HG02938 (cell line): ENCODE measurements around the gene HSPE1.
"Not testable (repeated sequence)": the region's sequence is repeated elsewhere in the genome, so short reads cannot be mapped to it uniquely, and the experiment has no call there.

ENCODE experiments used
- ATAC-seq: cut with Tn5 transposase; IDR thresholded peaks from one replicate; pipeline ENCODE4 v1.9.1; 2021; ENCODE audit warnings: mild to moderate bottlenecking, moderate library complexity; ENCODE audit not compliant: unreplicated experiment

Gene HSPE1

DNA sequence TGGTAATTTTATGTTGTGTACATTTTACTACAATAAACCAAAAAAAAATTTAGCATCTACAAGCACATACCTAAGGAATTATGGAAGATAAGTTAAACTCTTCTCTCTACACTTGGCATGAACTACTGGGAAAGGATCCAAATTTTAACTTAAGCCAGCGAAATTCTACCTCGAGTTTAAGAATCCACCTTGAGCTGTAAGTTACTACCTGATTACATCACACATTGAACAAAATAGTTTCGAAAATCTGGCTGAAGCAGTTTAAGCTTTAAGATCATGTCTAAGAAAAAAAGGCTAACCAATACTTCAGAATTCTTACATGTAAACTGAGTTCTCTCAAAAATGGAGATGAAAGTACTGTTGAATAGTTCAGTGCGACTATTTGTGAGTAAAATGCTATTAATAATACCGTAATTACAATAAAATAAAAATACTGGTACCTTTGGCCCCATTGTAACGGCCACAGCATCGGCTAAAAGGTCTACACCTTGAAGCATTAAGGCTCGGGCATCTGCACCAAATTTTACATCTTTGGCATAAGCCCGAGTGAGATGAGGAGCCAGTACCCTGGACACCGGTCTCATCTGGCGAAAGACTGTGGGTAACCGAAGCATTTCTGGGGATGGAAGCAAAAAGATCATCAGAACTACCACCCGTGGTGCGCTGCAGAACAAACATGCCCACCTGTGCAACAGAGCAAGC lies 1.8 kb upstream of the HSPE1 start:
- ATAC-seq, result no peak

DNA sequence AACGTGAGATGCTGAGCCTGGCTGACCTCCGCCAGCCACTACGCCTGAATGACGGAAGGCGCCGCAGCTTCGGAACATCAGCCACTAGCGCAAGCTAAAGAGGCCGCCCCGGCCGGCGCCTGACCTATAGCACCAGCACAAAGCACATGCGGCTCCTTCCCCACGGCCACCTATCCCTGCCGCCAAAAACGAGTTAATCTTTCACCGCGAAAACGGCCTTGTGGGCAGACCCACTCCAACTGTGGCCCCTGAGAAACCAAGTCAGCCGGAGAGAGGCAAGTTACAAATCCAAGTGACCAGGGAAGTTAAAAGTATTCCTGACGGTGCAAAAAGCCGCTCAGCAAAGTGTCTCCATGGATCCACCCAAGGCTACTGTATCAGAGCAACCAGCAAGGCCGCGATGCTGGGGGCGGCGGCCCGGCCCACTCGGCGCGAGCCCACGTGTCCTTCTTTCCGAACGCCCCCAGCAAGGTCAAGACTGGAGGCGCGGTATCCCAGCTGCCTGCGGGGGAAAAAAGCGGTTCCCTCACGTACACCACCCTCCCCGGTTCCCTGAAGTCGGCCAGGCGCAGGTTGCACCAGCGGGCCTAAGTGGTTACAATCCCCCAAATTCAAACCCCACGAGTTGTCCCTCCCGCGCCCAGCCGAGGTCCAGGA lies 1.1 kb upstream of the HSPE1 start:
- ATAC-seq, result peak; percentile 18

DNA sequence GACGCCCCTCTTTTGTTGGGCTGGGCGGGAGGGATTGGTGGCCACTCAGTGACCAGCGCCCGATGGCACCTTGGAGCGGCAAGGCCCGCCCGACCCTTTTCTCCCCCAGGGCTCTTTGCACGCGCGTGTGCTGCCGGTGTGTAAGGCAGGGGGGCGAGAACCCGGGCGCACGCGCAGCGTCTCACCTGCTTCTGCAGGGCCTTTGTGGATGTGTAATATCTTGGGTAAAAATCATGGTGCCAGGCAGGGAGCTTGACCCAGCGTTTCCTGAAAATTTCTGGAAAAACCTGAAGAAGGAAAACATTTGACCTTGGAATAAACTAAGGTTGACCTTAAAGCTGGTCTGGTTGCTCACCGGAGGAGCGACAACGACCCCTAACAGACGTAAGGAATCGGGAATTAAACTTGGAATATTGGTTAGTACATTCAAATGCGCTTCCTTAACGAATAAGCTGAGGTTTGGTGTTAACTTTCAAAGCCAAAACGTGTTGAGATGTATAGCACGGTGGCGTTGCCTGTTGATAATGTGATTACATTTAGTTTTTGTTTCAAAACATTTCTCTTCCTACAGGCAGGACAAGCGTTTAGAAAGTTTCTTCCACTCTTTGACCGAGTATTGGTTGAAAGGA lies 438 bp downstream of the HSPE1 start:
- ATAC-seq, result peak; percentile 1

DNA sequence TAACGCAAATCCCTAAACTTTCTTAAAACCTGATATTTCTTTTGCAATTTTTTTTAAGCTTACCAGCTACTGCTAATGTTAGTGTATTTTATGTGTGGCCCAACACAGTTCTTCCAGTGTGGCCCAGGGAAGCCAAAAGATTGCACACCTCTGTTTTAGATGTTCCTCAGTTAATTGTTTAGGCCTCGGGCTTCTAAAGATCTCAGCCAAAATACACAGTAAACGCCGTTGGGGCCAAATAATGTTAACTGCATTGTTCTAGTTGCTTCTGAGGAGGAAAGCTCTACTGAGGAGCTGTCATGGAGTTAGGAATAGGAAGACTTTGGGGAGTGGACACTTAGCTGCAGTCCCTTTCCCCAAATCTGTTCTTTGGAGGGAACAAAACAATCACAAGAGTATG lies 2.0 kb downstream of the HSPE1 start:
- no peak for ATAC-seq

DNA sequence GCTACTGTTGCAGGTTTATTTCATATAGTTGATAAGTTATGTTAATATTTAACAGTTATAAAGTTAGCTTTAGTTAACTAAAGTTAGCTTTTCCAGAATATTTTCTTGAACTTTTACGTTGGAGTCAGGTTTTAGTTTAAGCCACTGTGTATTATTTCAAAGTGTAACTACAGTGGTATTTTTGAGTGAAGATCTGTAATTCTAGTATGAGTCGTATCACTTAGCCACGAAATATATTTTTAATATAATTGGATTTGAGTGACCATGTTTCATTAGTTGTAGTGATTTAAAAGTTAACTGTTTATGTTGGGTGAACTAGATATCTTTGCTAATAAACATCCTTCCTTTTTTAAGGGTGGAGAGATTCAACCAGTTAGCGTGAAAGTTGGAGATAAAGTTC lies 2.5 kb downstream of the HSPE1 start:
- no peak for ATAC-seq

DNA sequence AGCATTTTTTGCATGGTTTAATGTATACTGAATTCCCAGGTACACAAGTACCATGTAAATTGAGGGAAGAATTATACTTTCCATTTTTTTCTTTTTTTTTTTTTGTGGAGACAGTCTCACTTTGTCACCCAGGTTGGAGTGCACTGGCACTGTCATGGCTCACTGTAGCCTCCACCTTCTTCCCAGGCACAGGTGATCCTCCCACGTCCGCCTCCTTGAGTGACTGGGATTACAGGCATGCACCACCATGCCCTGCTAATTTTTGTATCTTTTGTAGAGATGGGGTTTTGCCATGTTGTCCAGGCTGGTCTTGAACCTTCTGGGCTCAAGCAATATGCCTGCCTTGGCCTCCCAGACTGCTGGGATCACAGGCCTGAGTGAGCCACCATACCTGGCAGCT lies 3.8 kb downstream of the HSPE1 start:
- ATAC-seq, result no peak

DNA sequence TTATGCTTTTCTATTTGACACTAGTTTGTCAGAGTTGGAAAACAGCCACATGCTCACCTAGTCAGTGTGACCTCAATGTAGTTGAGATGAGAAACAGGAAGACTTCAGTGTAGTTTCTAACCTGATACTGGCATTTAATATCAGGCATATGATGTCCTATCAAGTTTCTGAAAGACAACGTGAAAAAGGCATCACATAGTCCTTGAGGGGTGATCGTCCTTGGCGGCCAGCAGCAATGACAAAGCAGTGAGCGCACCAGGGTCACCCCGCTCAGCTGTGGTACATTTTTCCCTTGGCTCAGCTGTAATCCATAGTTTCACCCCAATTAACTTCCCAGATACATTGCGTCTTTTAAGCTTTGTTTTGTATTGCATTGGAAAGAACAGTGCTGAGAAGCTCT lies 4.3 kb downstream of the HSPE1 start:
- ATAC-seq, result no peak

DNA sequence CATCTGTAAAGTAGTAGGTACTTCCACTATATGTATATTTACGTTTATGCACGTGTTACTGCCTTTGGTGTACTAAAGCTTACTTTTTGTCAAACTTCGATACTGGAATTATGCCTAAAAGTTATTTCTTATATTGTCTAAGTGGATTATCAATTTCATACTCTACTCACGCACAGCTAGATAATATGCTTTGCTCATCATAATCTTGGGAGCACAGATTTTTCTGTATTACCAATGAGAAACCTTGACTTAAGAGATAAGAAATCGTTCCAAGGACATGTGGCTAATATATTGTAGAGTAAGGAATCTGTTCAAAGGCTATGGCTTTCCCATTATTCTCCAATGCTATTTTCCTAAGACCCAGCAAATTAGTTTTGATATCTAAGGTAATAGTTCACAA lies 6.5 kb downstream of the HSPE1 start:
- ATAC-seq, result no peak

DNA sequence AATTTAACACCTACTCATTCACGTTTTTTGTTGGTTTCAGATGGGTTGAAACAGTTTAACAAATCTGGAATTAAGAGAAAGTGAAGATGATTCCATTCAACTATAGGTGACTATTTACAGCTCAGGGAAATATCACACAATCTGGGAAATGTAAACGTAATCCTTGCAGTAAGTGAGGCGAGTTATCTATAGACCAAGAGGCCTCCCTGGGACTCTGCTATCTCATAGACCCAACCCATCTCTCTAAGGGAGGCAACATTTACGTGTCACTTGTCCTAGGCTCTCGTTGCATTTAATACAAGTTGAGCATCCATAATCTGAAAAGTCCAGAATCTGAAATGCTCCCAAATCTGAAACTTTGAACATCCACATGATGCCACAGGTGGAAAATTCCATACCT lies 13.7 kb downstream of the HSPE1 start:
- no peak for ATAC-seq

DNA sequence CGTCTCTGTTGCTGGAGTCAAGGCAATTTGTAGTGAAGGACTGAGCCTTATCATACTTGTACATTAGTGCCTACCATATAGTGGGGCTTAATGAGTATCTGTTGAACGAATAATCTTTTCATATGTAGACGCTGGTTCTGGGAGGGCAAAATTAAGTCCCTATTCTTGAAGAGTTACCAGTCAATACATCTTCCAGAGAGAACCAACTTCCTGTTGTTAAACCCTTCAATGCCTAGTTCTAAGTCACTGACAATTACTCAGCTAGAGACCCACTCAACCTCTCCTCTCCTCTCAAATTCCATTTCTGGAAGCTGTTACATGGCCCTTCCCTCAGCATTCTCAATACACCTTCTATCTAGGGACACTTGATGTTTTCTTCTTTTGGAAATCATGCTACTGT lies 14.6 kb downstream of the HSPE1 start:
- no peak for ATAC-seq

DNA sequence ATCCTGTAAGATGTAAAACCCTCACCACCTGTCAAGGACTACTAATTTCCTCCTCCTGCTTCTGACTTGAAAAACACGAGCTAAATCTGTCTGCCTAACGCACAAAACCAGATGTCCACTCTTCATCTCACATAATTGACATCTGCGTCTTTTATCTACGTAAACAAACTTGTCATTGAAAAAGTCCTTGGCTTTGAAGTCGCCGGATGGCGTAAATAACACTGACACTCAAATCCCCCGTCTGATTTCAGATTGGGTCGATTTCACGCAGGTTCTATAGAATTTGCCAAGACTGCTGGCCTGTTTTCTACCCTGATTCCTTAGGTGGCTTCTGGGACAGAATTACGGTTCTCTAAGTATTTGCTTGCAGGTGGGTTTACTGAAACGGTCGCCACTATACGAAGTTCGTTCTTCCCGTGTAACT lies 15.1 kb downstream of the HSPE1 start:
- peak; percentile 11 for ATAC-seq

DNA sequence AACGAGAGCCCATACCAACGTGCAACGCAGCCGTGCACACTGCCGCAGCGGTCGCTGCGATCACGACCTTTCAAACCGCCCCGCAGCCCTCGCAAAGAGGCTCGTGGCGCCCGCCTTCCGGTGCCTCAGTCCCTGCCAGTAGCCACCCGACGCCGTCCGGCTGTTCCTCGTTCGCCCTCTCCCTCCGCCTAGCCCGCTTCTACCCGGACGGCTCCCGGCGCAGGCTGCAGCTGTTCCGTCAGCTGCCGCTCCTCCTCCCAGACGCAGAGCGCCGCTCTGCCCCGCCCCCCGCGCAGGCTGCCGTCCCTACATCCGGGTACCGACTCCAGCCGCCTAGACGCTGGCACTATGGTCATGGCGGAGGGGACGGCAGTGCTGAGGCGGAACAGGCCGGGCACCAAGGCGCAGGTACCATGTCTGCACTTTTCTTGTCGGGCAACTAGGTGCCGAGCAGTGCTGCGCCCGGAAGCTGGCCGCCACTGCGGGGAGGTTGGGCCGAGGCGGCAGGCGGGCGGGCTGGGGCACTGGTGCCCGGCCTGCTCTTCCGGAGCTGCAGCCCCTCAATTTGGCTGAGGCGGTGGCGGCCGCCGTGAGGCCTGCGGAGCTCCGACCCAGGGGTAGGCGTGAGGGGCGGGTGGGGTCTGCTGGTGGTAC lies 15.7 kb downstream of the HSPE1 start, which contains the start of gene MOB4:
TSS of gene MOB4 (plus strand) at position 328 of the 654 bp plus-strand sequence. CDS start at position 349, 21 bp downstream.
- ATAC-seq, result peak; percentile 91

DNA sequence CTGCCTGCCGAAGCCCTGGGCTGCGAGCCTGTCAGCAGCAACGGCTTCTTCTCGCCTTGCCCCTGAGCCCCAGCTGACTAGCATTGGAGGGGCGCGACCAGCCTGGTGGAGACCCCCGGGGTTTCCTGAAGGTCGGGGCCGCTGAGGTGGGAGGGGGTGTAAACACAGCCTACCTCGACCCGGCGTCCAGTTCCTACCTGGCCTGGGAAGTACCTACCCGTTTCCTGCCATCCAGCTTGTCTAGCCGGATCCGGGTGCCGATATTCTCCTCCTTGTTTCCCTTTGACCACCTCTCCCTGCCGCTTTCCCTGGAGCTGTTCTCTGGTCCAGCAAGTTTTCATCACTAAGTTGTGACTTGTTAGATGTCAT lies 16.2 kb downstream of the HSPE1 start:
- ATAC-seq, result peak; percentile 16

DNA sequence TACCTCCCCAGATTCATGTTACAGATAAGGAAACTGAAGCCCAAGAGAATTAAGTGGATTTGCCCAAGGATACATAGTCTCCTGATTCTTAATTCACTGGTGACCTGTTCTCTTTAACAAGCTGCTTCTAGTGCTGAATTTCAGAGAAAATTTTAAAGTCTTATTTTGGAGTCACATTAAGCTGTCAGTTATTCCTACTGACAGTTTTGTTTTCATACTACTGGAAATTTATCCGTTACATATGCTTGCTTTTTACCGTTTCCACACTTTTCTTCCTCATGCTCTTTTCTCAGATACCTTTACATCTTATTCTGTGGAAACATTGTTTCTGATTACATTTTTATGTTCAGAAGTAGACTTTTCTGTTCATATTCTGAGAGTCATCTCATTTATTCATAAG lies 17.0 kb downstream of the HSPE1 start:
- ATAC-seq, result no peak

DNA sequence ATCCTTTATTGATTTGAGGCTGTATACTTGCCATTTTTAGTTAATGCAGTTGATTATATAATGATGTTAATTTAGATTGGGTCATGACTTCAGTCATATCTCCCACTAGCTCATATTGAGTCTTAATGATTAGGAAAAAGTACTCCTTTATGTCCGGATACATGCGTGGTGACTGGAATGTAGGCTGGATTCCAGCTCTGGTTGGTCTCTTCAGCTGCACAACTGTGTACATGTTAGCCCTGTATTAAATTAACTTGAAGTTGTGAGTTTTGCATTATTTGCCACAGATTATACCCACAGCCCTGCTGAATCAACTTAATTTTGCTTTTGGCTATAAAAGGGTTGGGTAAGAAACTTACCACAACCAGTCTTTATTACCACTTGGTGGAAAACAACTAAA lies 38.2 kb downstream of the HSPE1 start:
- no peak for ATAC-seq

DNA sequence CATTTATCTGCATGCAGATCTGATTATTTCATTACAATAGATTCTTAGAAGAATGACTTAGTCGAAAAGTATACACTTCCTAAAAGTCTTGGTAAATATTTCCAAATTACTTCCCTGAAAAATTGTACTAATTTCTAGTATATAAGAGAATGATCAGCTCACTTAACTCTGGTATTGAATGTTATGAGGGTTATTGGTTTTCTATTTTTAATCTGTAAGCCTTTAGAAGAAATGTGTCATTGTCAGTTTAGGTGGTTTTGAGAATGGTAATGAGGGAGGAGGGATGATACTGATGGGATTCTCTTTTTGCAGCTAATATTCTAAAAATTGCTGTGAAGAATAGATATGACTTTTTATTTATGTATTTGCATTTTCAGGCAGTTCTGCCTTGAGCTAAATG lies 39.6 kb downstream of the HSPE1 start:
- no peak for ATAC-seq

DNA sequence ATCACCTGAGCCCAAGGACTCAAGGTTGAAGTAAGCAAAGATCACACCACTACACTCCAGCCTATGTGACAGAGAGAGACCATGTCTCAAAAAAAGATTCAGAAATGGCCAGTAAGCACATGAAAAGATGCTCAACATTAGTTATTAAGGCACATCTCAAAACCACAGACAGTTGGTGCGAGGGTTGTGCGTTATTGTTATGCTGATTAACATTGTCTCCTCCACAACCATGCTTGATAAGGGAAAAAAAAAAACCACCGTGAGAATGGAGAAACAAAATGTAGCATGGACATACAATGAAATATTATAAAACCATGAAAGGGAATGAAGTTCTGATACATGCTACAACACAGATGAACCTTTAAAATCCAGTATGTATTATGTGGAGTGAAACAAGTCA lies 43.0 kb downstream of the HSPE1 start:
- ATAC-seq, result no peak

DNA sequence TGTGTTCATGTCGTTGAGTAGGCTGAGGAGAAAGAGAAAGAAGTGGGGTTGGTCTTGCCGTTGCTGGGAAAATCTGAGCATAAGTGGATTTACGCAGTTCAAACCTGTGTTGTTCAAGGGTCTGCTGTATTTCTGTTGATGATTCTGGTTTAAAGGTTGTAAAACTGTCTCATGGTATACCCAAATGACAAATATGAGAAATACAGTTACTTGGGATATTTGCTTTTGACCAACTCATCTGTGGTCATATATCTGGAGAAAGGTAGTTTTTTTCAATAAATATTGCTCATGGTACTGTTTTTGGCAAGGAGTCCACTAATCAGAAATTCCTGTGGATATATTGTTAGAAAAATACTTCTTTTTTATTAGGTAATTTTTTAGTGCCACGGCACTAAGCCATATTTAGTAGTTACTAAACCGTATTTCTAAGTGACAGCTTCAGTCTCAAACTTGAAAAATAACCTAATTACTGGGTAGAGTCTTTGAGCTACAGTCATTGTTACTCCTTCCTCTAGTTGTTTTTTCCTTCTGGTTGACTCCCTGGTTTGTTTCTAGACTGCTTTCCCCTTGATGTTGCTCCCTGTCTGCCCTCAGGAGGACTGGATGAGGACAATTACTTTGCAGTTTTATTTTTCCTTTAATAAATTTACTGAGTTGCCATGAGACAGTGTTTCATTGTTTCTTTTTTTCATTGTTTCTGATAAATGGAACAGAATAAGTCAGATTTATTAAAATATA lies 47.2 kb downstream of the HSPE1 start:
- ATAC-seq, result no peak

DNA sequence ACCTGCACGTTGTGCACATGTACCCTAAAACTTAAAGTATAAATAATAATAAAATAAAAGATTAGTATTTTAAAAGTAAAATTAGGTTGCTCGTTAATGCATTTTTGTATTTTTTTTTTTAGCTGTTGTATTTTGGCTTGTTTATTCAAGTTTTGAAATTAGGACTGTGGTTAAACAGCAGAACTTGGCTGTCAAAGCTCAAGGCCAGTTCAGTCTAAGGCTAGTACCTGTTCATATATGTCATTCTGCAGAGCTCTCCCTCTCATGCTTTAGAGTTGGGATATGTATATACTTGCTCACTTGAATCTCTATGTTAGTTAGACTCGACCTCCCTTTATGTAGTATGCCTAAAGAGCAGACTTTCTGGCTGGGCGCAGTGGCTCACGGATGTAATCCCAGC lies 48.4 kb downstream of the HSPE1 start:
- no peak for ATAC-seq

DNA sequence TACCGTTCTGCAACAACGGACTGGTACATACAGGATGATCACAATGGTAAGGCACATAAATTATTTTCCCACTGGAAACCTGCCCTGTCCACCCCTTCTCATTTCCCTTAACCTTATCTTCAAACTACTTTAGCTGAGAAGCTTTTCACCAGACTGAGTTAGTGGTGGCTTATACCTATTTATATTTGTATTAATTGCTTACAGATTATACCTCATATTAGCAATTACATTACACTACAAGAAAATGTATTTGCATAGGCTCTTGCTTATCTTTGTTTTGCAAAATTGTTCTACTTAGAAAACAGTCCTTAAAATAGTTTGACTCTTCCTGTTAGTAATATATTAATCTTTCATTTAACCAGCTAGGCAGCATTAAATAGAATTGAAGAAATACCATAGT lies 51.1 kb downstream of the HSPE1 start:
- not testable (repeated sequence) for ATAC-seq
